GM21515 (cell line): ENCODE data around the gene RAB33A.

ENCODE experiments used
- ATAC-seq: cut with Tn5 transposase; IDR thresholded peaks from one replicate; pipeline ENCODE4 v1.9.1; 2021; ENCODE audit not compliant: unreplicated experiment

RAB33A gene

GRCh38 chrX:130172127-130172845, 524 bp downstream of the RAB33A start:
- ATAC-seq = no peak

- peak; percentile 39 for ATAC-seq
Measured at GRCh38 chrX:130173190-130173895, 1.6 kb downstream of the RAB33A start.

- no peak for ATAC-seq
Measured at GRCh38 chrX:130174045-130174704, 2.4 kb downstream of the RAB33A start.

DNA sequence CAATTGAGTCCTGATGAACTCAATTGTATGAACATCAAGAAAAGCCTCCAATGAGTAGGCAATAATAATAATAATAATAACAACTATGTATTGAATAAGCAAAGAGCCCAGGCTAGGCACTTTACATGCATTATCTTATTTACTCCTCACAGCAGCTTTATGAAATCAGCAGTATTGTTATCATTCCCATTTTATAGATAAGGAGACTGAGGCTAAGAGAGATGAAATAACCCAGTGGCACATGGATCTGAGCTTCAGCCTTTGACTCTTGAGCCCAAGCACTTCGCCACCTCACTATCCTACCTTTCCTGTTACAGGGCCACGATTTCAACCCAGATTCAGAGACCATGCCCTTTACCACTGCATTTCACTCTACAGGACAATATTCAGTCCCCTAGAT, 3.2 kb downstream of the RAB33A start:
- no peak for ATAC-seq

DNA sequence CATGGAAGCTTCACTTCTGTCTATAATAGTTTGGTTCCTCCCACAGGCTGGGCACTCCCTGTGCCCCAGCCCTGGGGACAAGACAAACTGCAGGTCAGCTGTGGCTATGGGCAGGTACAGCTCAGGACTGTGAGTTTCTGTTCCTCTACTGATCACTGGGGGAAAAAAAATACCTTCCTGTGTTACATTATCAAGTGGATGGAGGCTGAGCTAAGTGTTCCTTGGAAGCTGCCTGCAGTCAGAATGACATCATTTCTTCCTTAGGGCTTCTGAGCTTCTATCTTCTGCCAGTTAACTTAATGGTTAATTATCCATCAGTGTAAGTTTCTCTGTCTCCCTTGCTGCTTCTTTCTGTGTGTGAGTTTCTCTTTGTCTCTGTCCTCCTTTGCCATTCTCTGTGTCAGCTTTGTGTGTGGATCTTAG, 4.6 kb downstream of the RAB33A start:
- ATAC-seq = peak; percentile 74

DNA sequence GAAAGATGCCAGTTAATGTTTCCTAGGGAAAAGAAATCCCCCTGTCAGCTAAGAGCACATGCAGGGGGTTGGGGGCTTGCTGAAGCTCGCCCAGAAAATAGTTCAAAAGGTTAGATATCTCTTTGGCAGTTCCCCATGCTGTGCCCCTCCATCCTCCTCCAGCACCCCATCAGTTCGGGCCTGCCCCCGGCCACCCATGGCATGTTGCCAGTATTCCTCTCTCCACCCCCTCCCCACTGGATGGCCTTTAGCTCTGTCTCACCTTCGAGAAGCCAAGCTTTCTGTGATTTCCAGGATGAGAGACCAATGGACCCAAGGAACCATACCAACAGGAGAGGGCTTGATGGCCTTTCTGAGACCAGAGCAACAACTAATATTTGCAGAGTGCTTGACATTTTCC, 5.2 kb downstream of the RAB33A start:
- no peak for ATAC-seq

GRCh38 chrX:130179170-130179569, 7.4 kb downstream of the RAB33A start:
- no peak for ATAC-seq

- no peak for ATAC-seq
Measured at GRCh38 chrX:130179579-130180215, 7.9 kb downstream of the RAB33A start.

DNA sequence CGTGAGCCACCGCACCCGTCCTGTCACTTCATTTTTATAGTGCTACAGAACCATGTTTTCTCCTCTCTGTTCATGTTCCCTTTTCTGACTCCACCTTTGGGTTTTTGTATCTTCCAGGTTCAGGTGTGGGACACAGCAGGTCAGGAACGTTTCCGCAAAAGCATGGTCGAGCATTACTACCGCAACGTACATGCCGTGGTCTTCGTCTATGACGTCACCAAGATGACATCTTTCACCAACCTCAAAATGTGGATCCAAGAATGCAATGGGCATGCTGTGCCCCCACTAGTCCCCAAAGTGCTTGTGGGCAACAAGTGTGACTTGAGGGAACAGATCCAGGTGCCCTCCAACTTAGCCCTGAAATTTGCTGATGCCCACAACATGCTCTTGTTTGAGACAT, 12.4 kb downstream of the RAB33A start:
- no peak for ATAC-seq

- ATAC-seq = no peak
Measured at GRCh38 chrX:130184857-130185256, 13.1 kb downstream of the RAB33A start.

- no peak for ATAC-seq
Measured at GRCh38 chrX:130186651-130187050, 14.9 kb downstream of the RAB33A start.

DNA sequence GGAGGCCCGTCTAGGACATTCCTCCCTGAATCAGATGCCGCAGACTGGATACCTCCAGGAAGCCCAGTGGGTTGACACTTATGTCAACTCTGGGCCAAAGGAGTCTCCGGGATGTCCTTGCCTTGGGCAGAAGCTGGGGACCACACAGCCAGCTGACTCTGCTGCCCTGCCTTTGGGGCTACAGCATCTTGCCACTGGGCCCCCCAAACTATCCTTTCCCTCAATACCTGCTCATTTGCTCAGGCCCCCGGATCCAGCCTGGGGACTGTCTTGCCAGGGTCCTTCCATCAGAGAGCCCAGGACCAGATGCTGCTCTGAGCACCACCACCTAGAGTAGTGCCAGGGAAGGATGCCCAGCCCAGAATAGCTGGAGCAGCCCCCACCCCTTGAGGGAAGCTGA, 19.0 kb downstream of the RAB33A start:
- no peak for ATAC-seq

GRCh38 chrX:130196466-130196865, 24.7 kb downstream of the RAB33A start:
- no peak for ATAC-seq

DNA sequence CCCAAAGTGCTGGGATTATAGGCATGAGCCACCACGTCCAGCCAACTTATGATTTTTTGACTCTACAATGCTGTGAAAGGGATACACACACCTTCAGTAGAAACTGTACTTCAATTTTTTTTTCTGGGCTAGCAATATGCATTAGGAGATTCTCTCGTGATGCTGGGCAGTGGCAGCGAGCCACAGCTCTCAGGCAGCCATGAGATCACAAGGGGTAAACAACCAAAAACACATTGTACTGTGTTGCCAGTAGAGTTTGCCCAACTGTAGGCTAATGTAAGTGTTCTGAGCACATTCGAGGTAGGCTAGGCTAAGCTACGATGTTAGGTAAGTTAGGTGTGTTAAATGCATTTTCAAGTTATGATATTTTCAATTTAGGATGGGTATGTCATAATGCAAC, 25.7 kb downstream of the RAB33A start:
- no peak for ATAC-seq

GRCh38 chrX:130204647-130205046, 32.9 kb downstream of the RAB33A start:
- no peak for ATAC-seq

GRCh38 chrX:130211415-130212186, 39.8 kb downstream of the RAB33A start:
- no peak for ATAC-seq

GRCh38 chrX:130212371-130212770, 40.6 kb downstream of the RAB33A start:
- ATAC-seq = no peak

DNA sequence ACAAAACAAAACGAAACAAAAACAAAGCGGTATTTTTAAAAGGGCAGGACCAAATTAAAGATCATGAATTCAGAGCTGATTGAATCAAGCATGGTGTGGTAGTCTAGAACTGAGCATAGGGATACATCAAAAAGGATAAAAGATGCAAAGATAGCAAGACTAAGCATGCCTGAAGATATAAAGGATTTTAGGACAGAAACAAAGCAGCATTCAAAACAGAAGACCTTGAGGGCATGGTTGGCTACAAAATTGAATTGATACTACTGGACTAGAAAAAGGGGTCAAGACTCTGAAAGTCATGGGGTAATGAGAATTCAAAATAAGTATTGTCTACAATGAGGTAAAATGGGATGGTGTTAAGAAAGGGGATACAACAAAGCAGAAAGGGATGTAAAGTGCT, 41.6 kb downstream of the RAB33A start:
- no peak for ATAC-seq

DNA sequence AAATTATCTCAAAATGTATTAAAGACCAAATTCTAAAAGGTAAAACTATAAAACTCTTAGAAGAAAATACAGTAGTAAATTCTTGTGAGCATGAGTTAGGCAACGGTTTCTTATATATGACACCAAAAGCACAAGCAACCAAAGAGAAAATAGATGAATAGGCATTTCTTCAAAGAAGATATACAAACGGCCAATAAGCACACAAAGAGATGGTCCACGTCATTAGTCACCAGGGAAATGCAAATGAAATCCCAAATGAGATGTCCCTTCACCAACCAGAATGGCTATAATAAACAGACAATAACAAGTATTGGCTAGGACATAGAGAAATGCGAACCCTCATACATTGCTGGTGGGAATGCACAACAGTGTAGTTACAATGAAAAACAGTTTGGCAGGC, 44.6 kb downstream of the RAB33A start:
- no peak for ATAC-seq

GRCh38 chrX:130224810-130225209, 53.0 kb downstream of the RAB33A start:
- ATAC-seq = no peak

GRCh38 chrX:130228871-130229270, 57.1 kb downstream of the RAB33A start:
- no peak for ATAC-seq
